Prostate gland (tissue), 2 donors: ENCODE measurements around the gene CHRD. TPM values are rescaled to one million over a fixed set of nuclear protein-coding genes. Genes with fewer than 3 reads are reported as not detected.

Experiments used
- DNase-seq: peaks from one replicate; pipeline ENCODE4 v3.0.0-alpha.2; 2019; ENCODE audit warnings: low spot score
- H3K27ac ChIP-seq, 2 donors: fragments of 200-600 bp; sonication (generic); 2 replicates each; pipeline ENCODE4 v1.5.1; 2017 to 2019
- H3K27me3 ChIP-seq: fragments of 200-600 bp; sonication (generic); replicated peaks from 2 replicates; pipeline ENCODE4 v1.5.1; 2019; ENCODE audit not compliant: insufficient read depth
- H3K36me3 ChIP-seq, 2 donors: fragments of 200-600 bp; sonication (generic); 1 replicate in 1 of 2; 2 replicates in 1 of 2; pipeline versions ENCODE4 v1.5.1 to v1.8.1; 2017 to 2019
- H3K4me1 ChIP-seq: fragments of 200-600 bp; sonication (generic); replicated peaks from 2 replicates; pipeline ENCODE4 v1.5.1; 2019
- H3K4me3 ChIP-seq, 2 donors: fragments of 200-600 bp; sonication (generic); 2 replicates each; pipeline ENCODE4 v1.5.1; 2017 to 2019
- H3K9me3 ChIP-seq: fragments of 200-600 bp; sonication (generic); 2 replicates; pipeline ENCODE4 v1.5.1; 2017
- POLR2A ChIP-seq: fragments of 450-650 bp; IDR thresholded peaks from one replicate; pipeline ENCODE4 v1.6.1; 2016; ENCODE audit warnings: antibody characterized with exemption, mild to moderate bottlenecking
- POLR2AphosphoS5 ChIP-seq: sonication (generic); formaldehyde crosslinking; IDR thresholded peaks from one replicate; pipeline ENCODE4 v1.6.1; 2017; ENCODE audit warnings: antibody characterized with exemption
- WGBS: methylation state at CpG from one replicate; pipeline ENCODE4 v1.1.5; 2018; 5-methylcytosine and 5-hydroxymethylcytosine counted together
- intact Hi-C: fragments of 100-400 bp; cut with DNase I; formaldehyde crosslinking; loops from one replicate; pipeline ENCODE4 v1.14.2; 2022
- total RNA-seq, 2 donors: library from RNA; depleted of rRNA; stranded (reverse); fragments of >200 nt; gene quantifications; one replicate each; pipeline ENCODE4 v1.1.0, GENCODE V29; 2016
- TF ChIP-seq, protein P1 (sequence below), 4 experiments: fragments of 200-600 bp in 2 of 4; fragments of 450-650 bp in 2 of 4; sonication (generic) in 2 of 4; IDR thresholded peaks; 1 replicate in 3 of 4; 2 replicates in 1 of 4; pipeline ENCODE4 v1.5.1; 2016 to 2019; ENCODE audit warnings: antibody characterized with exemption in 4 of 4, mild to moderate bottlenecking in 2 of 4, moderate library complexity in 2 of 4

CHRD gene
- total RNA-seq = 1 to 10 TPM; 2.5 to 8.0 TPM

DNA sequence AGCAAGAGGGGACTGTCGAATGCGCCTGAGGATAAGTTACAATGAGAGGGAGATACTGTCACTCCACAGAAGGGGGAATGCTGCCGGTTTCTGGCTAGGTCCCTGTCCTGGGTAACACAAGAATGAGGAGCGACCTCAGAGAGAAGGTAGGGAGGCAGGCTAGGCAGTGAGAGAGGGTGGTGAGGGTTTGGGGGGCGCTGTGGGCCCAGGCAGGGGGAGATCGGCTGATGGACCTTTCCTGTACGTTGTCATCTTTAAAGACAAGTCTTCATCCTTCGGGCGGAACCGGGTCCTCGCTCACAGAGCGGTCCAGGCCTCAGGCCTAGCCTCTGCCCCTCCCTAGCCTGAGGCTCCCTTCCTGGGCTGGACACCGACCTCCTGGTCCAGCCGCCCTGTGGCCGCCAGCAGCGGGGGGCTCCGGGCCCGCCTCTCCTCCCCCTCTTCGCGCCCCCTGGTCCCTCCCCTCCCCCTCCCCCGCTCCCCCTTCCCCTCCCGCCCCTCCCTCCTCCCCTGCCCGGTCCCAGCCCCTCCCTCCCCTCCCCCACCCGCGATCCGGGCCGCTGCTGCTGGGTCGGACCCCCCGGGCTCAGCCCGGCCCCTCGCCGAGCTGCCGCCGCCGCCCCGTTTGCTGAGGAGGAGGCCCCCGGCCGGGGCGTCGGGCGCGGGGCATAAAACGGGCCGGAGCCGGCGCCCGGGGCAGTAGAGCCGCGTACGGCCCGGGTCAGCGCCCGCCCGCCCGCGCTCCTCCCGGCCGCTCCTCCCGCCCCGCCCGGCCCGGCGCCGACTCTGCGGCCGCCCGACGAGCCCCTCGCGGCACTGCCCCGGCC, at the start of gene CHRD:
CHRD (plus strand) TSS at position 697 of the 827 bp plus-strand sequence. CDS start 265 bp downstream, outside the sequence.
- 32% methylated on average over 24 of the region's 71 CpGs for WGBS
- Histone ChIP-seq H3K36me3 (no peaks in the 10 kb centered on the region), H3K9me3 (no peaks in the 10 kb centered on the region), H3K27me3 (no peaks in the 10 kb centered on the region), H3K4me1 (no peaks in the 10 kb centered on the region), H3K4me3 (peak within 1 kb of the TSS; percentile 44 to 49), H3K27ac (peak within 1 kb of the TSS; percentile 44 to 51)
- no peak for DNase-seq
- TF ChIP-seq POLR2A (no peak), POLR2AphosphoS5 (no peak)
- TF ChIP-seq, protein P1, sequence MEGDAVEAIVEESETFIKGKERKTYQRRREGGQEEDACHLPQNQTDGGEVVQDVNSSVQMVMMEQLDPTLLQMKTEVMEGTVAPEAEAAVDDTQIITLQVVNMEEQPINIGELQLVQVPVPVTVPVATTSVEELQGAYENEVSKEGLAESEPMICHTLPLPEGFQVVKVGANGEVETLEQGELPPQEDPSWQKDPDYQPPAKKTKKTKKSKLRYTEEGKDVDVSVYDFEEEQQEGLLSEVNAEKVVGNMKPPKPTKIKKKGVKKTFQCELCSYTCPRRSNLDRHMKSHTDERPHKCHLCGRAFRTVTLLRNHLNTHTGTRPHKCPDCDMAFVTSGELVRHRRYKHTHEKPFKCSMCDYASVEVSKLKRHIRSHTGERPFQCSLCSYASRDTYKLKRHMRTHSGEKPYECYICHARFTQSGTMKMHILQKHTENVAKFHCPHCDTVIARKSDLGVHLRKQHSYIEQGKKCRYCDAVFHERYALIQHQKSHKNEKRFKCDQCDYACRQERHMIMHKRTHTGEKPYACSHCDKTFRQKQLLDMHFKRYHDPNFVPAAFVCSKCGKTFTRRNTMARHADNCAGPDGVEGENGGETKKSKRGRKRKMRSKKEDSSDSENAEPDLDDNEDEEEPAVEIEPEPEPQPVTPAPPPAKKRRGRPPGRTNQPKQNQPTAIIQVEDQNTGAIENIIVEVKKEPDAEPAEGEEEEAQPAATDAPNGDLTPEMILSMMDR (IDR thresholded peaks at IDR 0.05) = no peak
- intact Hi-C loops = loop anchor here (5.0 kb wide), 1 partner anchor 133 kb away; no protein-coding TSS in a partner anchor

- Histone ChIP-seq H3K4me3 (no peak overlapping the region), H3K27me3 (no peaks in the 10 kb centered on the region), H3K27ac (no peak overlapping the region), H3K36me3 (peaks cover 26 to 46% of the 10 kb centered on the region in 2 donors), H3K9me3 (no peaks in the 10 kb centered on the region), H3K4me1 (peaks cover 7% of the 10 kb centered on the region)
- intact Hi-C loops = no loop called here
- TF ChIP-seq POLR2A (no peak), POLR2AphosphoS5 (no peak)
- TF ChIP-seq, protein P1 (IDR thresholded peaks at IDR 0.05) = no peak
- WGBS = 73% methylated on average over 10 of the region's 10 CpGs
- DNase-seq = no peak
Measured at GRCh38 chr3:184332370-184333090, 47.3 kb upstream of the CHRD start.

DNA sequence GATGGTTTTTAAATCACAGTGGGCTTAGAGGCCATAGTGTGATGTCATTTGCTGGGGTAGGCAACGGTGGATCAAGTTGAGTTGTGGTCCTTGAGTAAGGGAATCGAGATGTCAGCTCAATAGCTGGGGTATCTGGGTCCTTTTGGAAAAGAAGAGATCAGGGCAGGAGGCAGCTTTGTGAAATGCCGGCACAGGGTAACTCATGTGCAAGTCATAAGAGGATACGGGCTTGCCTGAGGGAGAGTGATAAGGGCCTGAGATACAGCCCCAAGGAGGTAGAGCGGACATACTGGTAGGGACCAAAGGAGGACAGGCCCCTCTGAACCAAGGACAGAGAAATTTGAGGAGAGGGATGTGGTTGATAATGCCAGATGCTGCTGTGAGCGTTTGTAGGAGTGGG, 46.7 kb upstream of the CHRD start:
- Histone ChIP-seq H3K4me1 (peaks cover 12% of the 10 kb centered on the region), H3K9me3 (no peaks in the 10 kb centered on the region), H3K36me3 (peaks cover 20 to 40% of the 10 kb centered on the region in 2 donors), H3K27ac (no peak overlapping the region), H3K27me3 (no peaks in the 10 kb centered on the region), H3K4me3 (no peak overlapping the region)
- WGBS = 81% methylated on average over 6 of the region's 6 CpGs
- intact Hi-C loops = no loop called here
- TF ChIP-seq POLR2AphosphoS5 = no peak
- TF ChIP-seq, protein P1 (IDR thresholded peaks at IDR 0.05) = no peak
- DNase-seq = no peak

GRCh38 chr3:184333700-184334099, 46.2 kb upstream of the CHRD start:
- Histone ChIP-seq H3K27ac (no peak overlapping the region), H3K36me3 (peaks cover 16 to 37% of the 10 kb centered on the region in 2 donors), H3K27me3 (no peaks in the 10 kb centered on the region), H3K4me1 (peaks cover 14% of the 10 kb centered on the region), H3K9me3 (no peaks in the 10 kb centered on the region), H3K4me3 (no peak overlapping the region)
- no peak for DNase-seq
- TF ChIP-seq, protein P1 (IDR thresholded peaks at IDR 0.05) = no peak
- TF ChIP-seq POLR2A = no peak
- TF ChIP-seq POLR2AphosphoS5 = no peak
- intact Hi-C loops = no loop called here
- 79% methylated on average over 3 of the region's 3 CpGs for WGBS
